PC-9 (cell line): ENCODE measurements around the gene JARID2. TPM values are rescaled to one million over a fixed set of nuclear protein-coding genes. Genes with fewer than 3 reads are reported as not detected.

ENCODE experiments used
- BruUV-seq: library from RNA; stranded (reverse); fragments of 400-500 nt; replicated peaks from 2 replicates; lab custom pipeline; 2021; lab: Mats Ljungman, UMichigan
- CTCF ChIA-PET: fragments of 300-600 bp; sonication (Branson Sonifier 250); formaldehyde crosslinking; loops from one replicate; lab custom pipeline; 2022; ENCODE audit warnings: antibody characterized with exemption; lab: Charles Lee
- POLR2A ChIA-PET: fragments of 300-600 bp; sonication (Branson Sonifier 250); formaldehyde crosslinking; loops from one replicate; lab custom pipeline; 2022; ENCODE audit warnings: antibody characterized with exemption; ENCODE audit not compliant: unreplicated experiment; lab: Charles Lee
- DNase-seq, 2 experiments: peaks; one replicate each; pipeline versions ENCODE4 v3.0.0 to v3.0.0-alpha.2; 2015 to 2022; ENCODE audit warnings: mixed read lengths in 1 of 2
- H2AFZ ChIP-seq: fragments of 200-600 bp; sonication (generic); 2 replicates; pipeline ENCODE4 v1.8.1; 2017; ENCODE audit warnings: antibody characterized with exemption
- H3F3A ChIP-seq: fragments of 200-600 bp; sonication (generic); 2 replicates; pipeline ENCODE4 v1.8.1; 2017; ENCODE audit warnings: antibody characterized with exemption, mild to moderate bottlenecking, low read depth; ENCODE audit not compliant: insufficient read depth
- H3K27ac ChIP-seq: fragments of 200-600 bp; sonication (generic); 2 replicates; pipeline ENCODE4 v1.6.1; 2016; ENCODE audit warnings: mixed run types
- H3K27me3 ChIP-seq: fragments of 200-600 bp; sonication (generic); 2 replicates; pipeline ENCODE4 v1.6.1; 2016; ENCODE audit warnings: low read depth, mixed run types; ENCODE audit not compliant: insufficient read depth
- H3K36me3 ChIP-seq: fragments of 200-600 bp; sonication (generic); 2 replicates; pipeline ENCODE4 v1.6.1; 2016; ENCODE audit warnings: low read depth, mixed run types
- H3K4me1 ChIP-seq: fragments of 200-600 bp; sonication (generic); replicated peaks from 2 replicates; pipeline ENCODE4 v1.6.1; 2016; ENCODE audit warnings: mixed run types; ENCODE audit not compliant: insufficient read depth
- H3K4me2 ChIP-seq: fragments of 200-600 bp; sonication (generic); 2 replicates; pipeline ENCODE4 v1.6.1; 2017; ENCODE audit warnings: mixed run types
- H3K4me3 ChIP-seq: fragments of 200-600 bp; sonication (generic); 2 replicates; pipeline ENCODE4 v1.6.1; 2016; ENCODE audit warnings: mixed run types
- H3K79me2 ChIP-seq: fragments of 200-600 bp; sonication (generic); 2 replicates; pipeline ENCODE4 v1.6.1; 2017; ENCODE audit warnings: low read depth, mixed run types
- H3K9me2 ChIP-seq: fragments of 200-600 bp; sonication (generic); 2 replicates; pipeline ENCODE4 v1.8.1; 2017; ENCODE audit warnings: mild to moderate bottlenecking; ENCODE audit not compliant: insufficient read depth
- H3K9me3 ChIP-seq: fragments of 200-600 bp; sonication (generic); 2 replicates; pipeline ENCODE4 v1.8.1; 2016; ENCODE audit warnings: low read depth; ENCODE audit not compliant: insufficient read depth
- H4K20me1 ChIP-seq: fragments of 200-600 bp; sonication (generic); 2 replicates; pipeline ENCODE4 v1.8.1; 2017; ENCODE audit not compliant: insufficient read depth
- CTCF ChIP-seq: fragments of 200-600 bp; sonication (generic); conservative IDR thresholded peaks from 2 replicates; pipeline ENCODE4 v1.6.1; 2017; ENCODE audit warnings: mixed run types, antibody characterized with exemption, mild to moderate bottlenecking, moderate library complexity
- EZH2 ChIP-seq: fragments of 200-600 bp; sonication (generic); IDR thresholded peaks from 2 replicates; pipeline ENCODE4 v1.8.0; 2017; ENCODE audit warnings: antibody characterized with exemption, low read depth
- intact Hi-C: fragments of 100-400 bp; cut with micrococcal nuclease; formaldehyde crosslinking; loops from one replicate; pipeline ENCODE4 v1.10.0; 2022; ENCODE audit not compliant: unreplicated experiment
- total RNA-seq: library from RNA; stranded (reverse); gene quantifications from 2 replicates; pipeline ENCODE4 v1.2.3, GENCODE V29; 2021

The JARID2 gene
- total RNA-seq, 1 experiment from 2014 or later: 35.0 TPM

- DNase-seq: no peak
- no peaks in the 10 kb centered on the region for H3K27me3 ChIP-seq
- no peaks in the 10 kb centered on the region for H3K9me2 ChIP-seq
- H3K4me3 ChIP-seq: no peak overlapping the region
- H3K9me3 ChIP-seq: no peaks in the 10 kb centered on the region
- POLR2A ChIA-PET: no interaction called here
- peaks cover 100% of the 10 kb centered on the region for H3K79me2 ChIP-seq
- peaks cover 38% of the 10 kb centered on the region for H4K20me1 ChIP-seq
- intact Hi-C loops: loop anchor here (5.0 kb wide), 1 partner anchor 368 kb away; no protein-coding TSS in a partner anchor
- H3K4me1 ChIP-seq: peaks cover 69% of the 10 kb centered on the region
- BruUV-seq: no TSS peak
- peaks cover 34% of the 10 kb centered on the region for H3F3A ChIP-seq
- no peak overlapping the region for H3K27ac ChIP-seq
- TF ChIP-seq CTCF (no peak; the same call in 1 of the 2 replicates), EZH2 (no peak)
- CTCF ChIA-PET: no interaction called here
- H3K4me2 ChIP-seq: no peak overlapping the region
- H2AFZ ChIP-seq: no peak overlapping the region
- no peaks in the 10 kb centered on the region; the same call in 1 of the 2 replicates for H3K36me3 ChIP-seq
Observed at GRCh38 chr6:15254070-15254975, 8.5 kb downstream of the JARID2 start.

- H3K27ac ChIP-seq: peak overlapping the region; percentile 50
- H4K20me1 ChIP-seq: peaks cover 46% of the 10 kb centered on the region
- no peaks in the 10 kb centered on the region for H3K9me2 ChIP-seq
- no peak for DNase-seq
- H3F3A ChIP-seq: peaks cover 28% of the 10 kb centered on the region
- BruUV-seq: no TSS peak
- ChIA-PET CTCF (no interaction called here), POLR2A (no interaction called here)
- H3K79me2 ChIP-seq: peaks cover 100% of the 10 kb centered on the region
- no peaks in the 10 kb centered on the region for H3K27me3 ChIP-seq
- no peak overlapping the region; the same call in 1 of the 2 replicates for H3K4me3 ChIP-seq
- H3K36me3 ChIP-seq: no peaks in the 10 kb centered on the region; the same call in 1 of the 2 replicates
- no peaks in the 10 kb centered on the region for H3K9me3 ChIP-seq
- TF ChIP-seq EZH2: no peak
- no peak for TF ChIP-seq CTCF
- peaks cover 69% of the 10 kb centered on the region for H3K4me1 ChIP-seq
- H2AFZ ChIP-seq: no peak overlapping the region
- intact Hi-C loops: no loop called here
- H3K4me2 ChIP-seq: peak overlapping the region; percentile 55
Observed at GRCh38 chr6:15255481-15255880, 9.6 kb downstream of the JARID2 start.

GRCh38 chr6:15255909-15256395, 10.1 kb downstream of the JARID2 start:
- H3K4me2 ChIP-seq: peak overlapping the region; percentile 55
- H3K79me2 ChIP-seq: peaks cover 100% of the 10 kb centered on the region
- no peaks in the 10 kb centered on the region for H3K9me2 ChIP-seq
- peaks cover 64% of the 10 kb centered on the region for H3K4me1 ChIP-seq
- intact Hi-C loops: no loop called here
- no TSS peak for BruUV-seq
- peaks cover 23% of the 10 kb centered on the region for H3F3A ChIP-seq
- peak in 1 of 2 experiments; percentile 60 for DNase-seq
- TF ChIP-seq CTCF: no peak
- TF ChIP-seq EZH2: no peak
- no peaks in the 10 kb centered on the region for H3K27me3 ChIP-seq
- H3K36me3 ChIP-seq: peaks cover 3% of the 10 kb centered on the region; the same call in 1 of the 2 replicates
- ChIA-PET POLR2A (no interaction called here), CTCF (no interaction called here)
- peaks cover 50% of the 10 kb centered on the region for H4K20me1 ChIP-seq
- no peak overlapping the region for H2AFZ ChIP-seq
- H3K4me3 ChIP-seq: no peak overlapping the region; the same call in 1 of the 2 replicates
- peak overlapping the region; percentile 50 for H3K27ac ChIP-seq
- no peaks in the 10 kb centered on the region for H3K9me3 ChIP-seq
